GM21786 (cell line): ENCODE data around the gene MEF2C.

Experiments used
- ATAC-seq: cut with Tn5 transposase; IDR thresholded peaks from one replicate; pipeline ENCODE4 v1.9.1; 2021; ENCODE audit not compliant: unreplicated experiment

Gene MEF2C

GRCh38 chr5:88724201-88724600, 158.8 kb downstream of the MEF2C start:
- no peak for ATAC-seq

GRCh38 chr5:88722546-88723073, 160.4 kb downstream of the MEF2C start:
- ATAC-seq, result no peak

- ATAC-seq, result no peak
Measured at GRCh38 chr5:88719434-88719833, 163.6 kb downstream of the MEF2C start.

GRCh38 chr5:88718736-88719135, 164.2 kb downstream of the MEF2C start:
- ATAC-seq, result no peak

GRCh38 chr5:88716101-88716500, 166.9 kb downstream of the MEF2C start:
- ATAC-seq, result no peak

GRCh38 chr5:88715503-88715902, 167.5 kb downstream of the MEF2C start:
- ATAC-seq, result no peak

GRCh38 chr5:88713818-88714217, 169.2 kb downstream of the MEF2C start:
- no peak for ATAC-seq

GRCh38 chr5:88708682-88709398, 174.1 kb downstream of the MEF2C start:
- ATAC-seq, result no peak

GRCh38 chr5:88708021-88708420, 175.0 kb downstream of the MEF2C start:
- ATAC-seq, result no peak

GRCh38 chr5:88707216-88707965, 175.6 kb downstream of the MEF2C start:
- ATAC-seq, result no peak

- ATAC-seq, result no peak
Measured at GRCh38 chr5:88702332-88702731, 180.7 kb downstream of the MEF2C start.

- ATAC-seq, result no peak
Measured at GRCh38 chr5:88700121-88700520, 182.9 kb downstream of the MEF2C start.

- ATAC-seq, result no peak
Measured at GRCh38 chr5:88698290-88698689, 184.7 kb downstream of the MEF2C start.

- ATAC-seq, result no peak
Measured at GRCh38 chr5:88696466-88696865, 186.5 kb downstream of the MEF2C start.

- no peak for ATAC-seq
Measured at GRCh38 chr5:88695931-88696330, 187.1 kb downstream of the MEF2C start.

GRCh38 chr5:88695232-88695631, 187.8 kb downstream of the MEF2C start:
- no peak for ATAC-seq

- ATAC-seq, result no peak
Measured at GRCh38 chr5:88694023-88694679, 188.8 kb downstream of the MEF2C start.

- no peak for ATAC-seq
Measured at GRCh38 chr5:88693071-88693932, 189.7 kb downstream of the MEF2C start.

GRCh38 chr5:88691945-88692868, 190.8 kb downstream of the MEF2C start:
- no peak for ATAC-seq

GRCh38 chr5:88691230-88691582, 191.8 kb downstream of the MEF2C start:
- ATAC-seq, result no peak
